EL (cell line): ENCODE measurements around the gene SLC41A2.
A peak's percentile ranks its signal among the peaks of the same experiment; 100 is the strongest.
"Not testable (repeated sequence)": the region's sequence is repeated elsewhere in the genome, so short reads cannot be mapped to it uniquely, and the experiment has no call there.

Experiments
- DNase-seq: peaks from one replicate; pipeline ENCODE4 v3.0.0-alpha.2; 2016

Gene SLC41A2

GRCh38 chr12:104963757-104964156, 5.7 kb upstream of the SLC41A2 start:
- DNase-seq, result no peak

- no peak for DNase-seq
Observed at GRCh38 chr12:104960464-104960863, 2.4 kb upstream of the SLC41A2 start.

- peak; percentile 63 for DNase-seq
Observed at GRCh38 chr12:104959335-104959841, 1.3 kb upstream of the SLC41A2 start.

- no peak for DNase-seq
Observed at GRCh38 chr12:104958805-104959334, 780 bp upstream of the SLC41A2 start.

GRCh38 chr12:104957719-104958000, 430 bp downstream of the SLC41A2 start:
- peak; percentile 17 for DNase-seq

- DNase-seq, result no peak
Observed at GRCh38 chr12:104956870-104957718, 996 bp downstream of the SLC41A2 start.

GRCh38 chr12:104955703-104956102, 2.4 kb downstream of the SLC41A2 start:
- DNase-seq, result no peak

GRCh38 chr12:104953323-104953722, 4.8 kb downstream of the SLC41A2 start:
- DNase-seq, result no peak

GRCh38 chr12:104952816-104953215, 5.3 kb downstream of the SLC41A2 start:
- no peak for DNase-seq

- DNase-seq, result peak; percentile 39
Observed at GRCh38 chr12:104951759-104952509, 6.2 kb downstream of the SLC41A2 start.

GRCh38 chr12:104948716-104949115, 9.4 kb downstream of the SLC41A2 start:
- DNase-seq, result not testable (repeated sequence)

- no peak for DNase-seq
Observed at GRCh38 chr12:104944252-104944651, 13.8 kb downstream of the SLC41A2 start.

GRCh38 chr12:104943401-104943800, 14.7 kb downstream of the SLC41A2 start:
- not testable (repeated sequence) for DNase-seq

GRCh38 chr12:104942075-104942474, 16.0 kb downstream of the SLC41A2 start:
- DNase-seq, result no peak

GRCh38 chr12:104941454-104941853, 16.6 kb downstream of the SLC41A2 start:
- DNase-seq, result no peak

- DNase-seq, result no peak
Observed at GRCh38 chr12:104939089-104939488, 19.0 kb downstream of the SLC41A2 start.

GRCh38 chr12:104938371-104938770, 19.7 kb downstream of the SLC41A2 start:
- DNase-seq, result peak; percentile 30

- DNase-seq, result no peak
Observed at GRCh38 chr12:104935886-104936285, 22.2 kb downstream of the SLC41A2 start.

GRCh38 chr12:104933778-104934177, 24.3 kb downstream of the SLC41A2 start:
- DNase-seq, result no peak

- DNase-seq, result no peak
Observed at GRCh38 chr12:104933128-104933527, 25.0 kb downstream of the SLC41A2 start.

- peak; percentile 72 for DNase-seq
Observed at GRCh38 chr12:104930388-104931326, 27.4 kb downstream of the SLC41A2 start.

- peak; percentile 47 for DNase-seq
Observed at GRCh38 chr12:104929977-104930376, 28.1 kb downstream of the SLC41A2 start.

GRCh38 chr12:104929368-104929767, 28.7 kb downstream of the SLC41A2 start:
- DNase-seq, result no peak
